Activated T-cell treated with anti-CD3 and anti-CD28 coated beads for 1 hour (primary cell): Measurements from ENCODE around the gene NYAP2.

Experiments used
- DNase-seq: peaks from one replicate; pipeline ENCODE4 v3.0.0-alpha.2; 2020; ENCODE audit warnings: low read depth

The NYAP2 gene

DNA sequence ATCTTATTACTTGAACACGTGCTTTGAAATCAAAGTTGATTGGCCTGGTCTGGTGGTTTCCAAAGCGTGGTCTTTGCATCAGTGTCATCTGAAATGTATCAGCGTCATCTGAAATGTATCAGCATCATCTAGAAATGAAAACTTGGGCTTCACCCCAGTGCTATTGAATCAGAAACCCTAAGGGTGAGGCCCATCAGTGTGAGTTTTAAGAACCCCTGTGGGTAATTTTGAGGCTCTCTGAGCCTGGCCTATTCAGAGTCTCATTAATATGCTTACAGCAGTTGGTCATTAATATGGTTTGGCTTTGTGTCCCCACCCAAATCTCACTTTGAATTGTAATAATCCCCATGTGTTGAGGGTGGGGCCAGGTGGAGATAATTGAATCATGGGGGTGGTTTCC is 85.2 kb downstream of the NYAP2 start:
- DNase-seq, result no peak

DNA sequence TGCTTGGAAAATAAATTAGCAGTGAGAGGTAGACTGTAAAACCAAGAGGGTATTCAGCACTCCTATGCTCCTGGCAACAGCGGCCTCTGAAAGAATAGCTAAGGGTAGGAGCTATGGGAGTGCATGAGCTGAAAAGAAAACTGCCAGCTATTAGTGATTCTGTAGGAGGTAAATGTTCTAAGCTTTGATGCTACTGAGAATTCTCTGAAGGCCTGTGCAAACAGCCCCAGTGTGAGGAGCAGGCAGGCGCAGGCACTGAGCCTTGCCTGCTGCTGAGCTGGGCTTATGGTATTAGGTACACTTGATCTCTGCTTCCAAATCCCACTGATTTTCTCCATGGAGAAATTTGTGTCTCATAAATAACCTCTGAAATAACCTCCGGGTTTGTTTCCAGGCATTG is 86.7 kb downstream of the NYAP2 start:
- DNase-seq, result no peak

DNA sequence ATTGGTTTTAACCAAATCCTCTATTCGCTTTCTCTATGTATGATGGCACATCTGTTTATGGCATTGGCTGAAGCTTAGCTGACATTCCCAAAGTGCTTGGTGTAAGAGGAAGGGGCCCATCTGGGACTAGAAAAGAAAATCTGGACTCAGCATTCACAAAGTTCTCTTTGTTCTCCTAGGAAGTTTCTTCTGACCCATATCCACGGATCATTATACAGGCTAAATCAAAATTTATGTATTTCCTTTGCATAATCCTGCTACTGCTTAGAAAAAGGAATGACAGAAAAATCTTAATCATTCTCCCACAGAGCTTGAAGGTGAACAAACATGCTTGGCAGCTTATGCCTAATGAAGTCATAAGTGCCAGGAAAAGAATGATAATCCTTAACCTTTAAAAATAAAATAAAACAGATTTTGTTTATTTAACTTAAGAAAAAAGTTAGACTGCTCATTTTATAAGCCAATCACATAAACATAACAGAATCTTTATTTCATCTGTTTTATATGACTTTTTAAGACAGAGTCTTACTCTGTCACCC is 88.4 kb downstream of the NYAP2 start:
- DNase-seq, result no peak

DNA sequence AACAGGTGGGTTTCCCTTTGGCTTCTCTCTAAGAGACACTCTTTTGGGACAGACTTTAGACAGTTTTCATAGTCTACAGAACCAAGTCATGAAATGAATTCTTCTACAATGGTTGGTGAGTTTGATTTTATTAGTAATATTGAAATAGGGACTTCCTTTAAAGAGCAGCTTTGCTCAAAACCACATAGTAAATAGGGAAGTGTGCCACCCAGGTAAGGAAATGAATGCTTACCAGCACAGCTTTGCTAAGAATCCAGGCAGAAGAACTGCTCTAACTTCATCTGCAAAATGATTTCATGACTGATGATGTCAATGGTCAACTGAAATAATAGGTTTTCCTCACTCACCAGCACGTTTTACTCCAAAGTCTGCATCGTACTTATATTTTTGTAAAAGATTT is 89.2 kb downstream of the NYAP2 start:
- DNase-seq, result no peak

DNA sequence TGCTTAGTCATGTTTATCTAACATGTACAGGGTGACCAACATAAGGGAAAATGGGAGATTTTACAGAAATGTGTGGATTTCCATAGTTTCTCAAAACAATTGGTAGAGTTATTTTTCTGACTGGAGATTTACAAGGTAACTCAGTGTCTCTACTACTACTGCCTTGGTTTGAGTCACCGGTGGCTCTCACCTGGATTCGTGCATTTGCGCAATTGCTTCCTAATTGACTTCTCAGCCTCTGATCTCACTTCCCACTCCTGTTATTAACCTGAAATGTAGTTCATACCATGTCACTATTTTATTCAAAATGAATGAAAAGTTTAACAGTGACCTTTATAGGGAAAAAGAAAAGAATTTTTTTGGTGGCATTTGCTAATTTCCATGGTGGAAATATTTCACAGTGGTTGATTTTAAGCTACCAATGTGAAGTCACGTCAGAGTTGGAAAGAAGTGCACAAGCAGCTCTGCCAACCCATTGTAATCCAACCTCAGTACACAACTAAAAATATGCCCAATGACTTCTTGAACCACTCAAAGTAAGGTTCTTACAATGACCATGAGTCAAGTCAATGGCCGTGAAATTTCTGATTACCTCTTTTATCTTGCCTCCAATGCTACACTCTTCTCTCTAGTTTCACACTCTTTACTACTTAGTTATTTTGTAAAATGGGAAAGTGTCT is 94.0 kb downstream of the NYAP2 start:
- DNase-seq, result no peak

DNA sequence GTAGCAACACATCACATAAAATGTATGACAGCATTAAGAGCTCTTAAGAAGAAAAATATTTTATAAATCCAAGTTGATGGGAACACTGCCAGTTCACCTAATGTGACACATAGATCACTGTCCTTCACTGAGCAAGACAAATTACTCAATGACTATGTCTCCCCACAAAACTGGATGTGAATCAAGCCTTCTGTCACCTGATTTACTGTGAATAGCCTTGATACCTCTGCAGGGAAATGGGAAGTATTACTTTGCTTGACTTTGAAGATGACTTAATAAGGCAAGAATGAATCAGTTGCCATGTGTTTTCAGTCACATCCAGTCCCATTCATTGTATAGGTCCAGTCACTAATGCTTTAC is 94.6 kb downstream of the NYAP2 start:
- no peak for DNase-seq

DNA sequence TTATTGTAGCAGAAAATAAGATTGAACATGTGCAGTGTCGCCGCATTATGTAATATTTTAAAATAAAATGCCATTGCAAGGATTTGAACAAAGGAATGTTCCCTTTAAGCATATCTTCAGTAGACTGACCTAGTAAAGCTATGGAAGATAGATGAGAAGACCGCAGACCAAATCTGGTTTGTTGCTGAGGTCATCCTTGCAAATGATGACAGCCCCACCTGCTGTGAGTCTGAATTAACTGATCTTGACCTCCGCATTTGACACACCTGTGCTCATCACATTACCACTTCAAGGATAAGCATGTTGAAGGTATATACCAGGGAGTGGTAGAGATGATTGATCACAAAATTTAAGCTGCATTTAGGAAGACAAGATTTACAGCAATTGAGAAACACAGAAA is 96.2 kb downstream of the NYAP2 start:
- no peak for DNase-seq

DNA sequence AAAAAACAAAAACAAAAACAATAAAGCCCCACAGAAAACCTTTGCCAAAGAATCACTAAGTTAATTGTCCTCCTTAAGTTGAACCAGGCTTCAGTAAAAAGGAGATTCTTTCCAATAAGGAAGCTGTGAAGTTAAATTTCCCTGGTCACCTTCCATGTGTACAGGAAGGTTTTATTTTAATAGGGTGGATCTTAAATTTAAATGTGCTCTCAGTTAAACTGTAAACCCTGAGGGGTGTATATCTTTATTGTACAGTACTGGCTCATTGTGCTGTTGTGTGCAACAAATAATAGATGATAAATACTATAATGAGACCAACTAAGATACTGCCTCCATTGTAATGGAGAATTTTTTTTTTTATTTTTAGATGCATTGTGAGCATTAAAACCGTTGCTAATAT is 97.1 kb downstream of the NYAP2 start:
- no peak for DNase-seq

DNA sequence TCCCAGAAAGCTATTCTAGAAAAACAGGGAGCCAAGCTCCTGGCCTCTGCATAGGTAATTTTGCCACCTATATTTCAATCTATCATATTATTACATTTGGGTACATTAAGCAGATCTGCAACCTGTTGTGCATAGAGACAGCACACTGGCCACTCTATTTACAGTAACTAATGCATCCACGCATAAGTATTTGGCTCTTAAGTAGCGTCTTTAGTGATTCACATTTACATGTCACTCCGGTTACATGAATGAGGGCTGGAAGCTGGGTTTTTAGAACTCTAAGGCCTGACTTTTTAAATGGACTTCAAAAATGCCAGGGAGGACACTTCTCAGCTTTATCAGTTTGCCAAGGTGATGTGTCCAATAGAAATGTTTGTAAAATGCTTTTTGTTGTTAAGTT is 97.7 kb downstream of the NYAP2 start:
- DNase-seq, result no peak

DNA sequence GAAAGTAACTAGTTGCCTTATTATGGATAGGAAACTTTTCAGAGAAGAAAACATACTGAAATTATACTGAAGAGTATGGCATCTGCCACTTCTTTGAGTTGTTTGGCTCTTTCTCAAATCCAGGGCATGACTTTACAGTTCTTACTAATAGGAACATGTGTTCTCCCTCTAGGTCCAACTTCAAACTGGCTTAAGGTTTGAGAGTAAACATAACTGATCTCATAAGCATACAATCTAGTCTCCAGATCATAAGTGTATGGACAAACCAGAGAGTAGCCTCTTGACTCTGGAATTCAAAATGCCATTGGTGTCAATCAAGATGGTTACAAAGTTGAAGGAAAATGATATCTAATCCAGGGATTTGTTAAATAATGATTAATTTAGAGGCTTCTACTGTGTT is 101.5 kb downstream of the NYAP2 start:
- no peak for DNase-seq

DNA sequence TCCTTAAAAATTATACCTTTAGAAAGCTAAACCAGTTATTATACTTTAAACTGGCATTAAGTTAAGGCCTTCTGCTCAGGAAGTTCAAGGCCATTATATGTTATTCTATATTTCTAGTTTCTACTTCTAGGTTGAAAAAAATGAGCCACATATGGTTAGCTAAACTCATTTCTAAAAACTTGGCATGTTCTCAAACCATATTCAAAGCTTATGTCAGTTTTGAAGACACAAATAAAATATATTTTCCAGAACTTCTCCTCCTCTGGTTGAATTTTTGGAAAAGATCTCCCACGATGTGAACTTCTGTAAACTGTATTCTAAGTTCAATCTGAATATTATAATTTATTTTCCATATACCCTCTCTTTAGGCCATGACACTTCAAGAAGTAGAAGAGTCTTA is 103.5 kb downstream of the NYAP2 start:
- DNase-seq, result no peak

DNA sequence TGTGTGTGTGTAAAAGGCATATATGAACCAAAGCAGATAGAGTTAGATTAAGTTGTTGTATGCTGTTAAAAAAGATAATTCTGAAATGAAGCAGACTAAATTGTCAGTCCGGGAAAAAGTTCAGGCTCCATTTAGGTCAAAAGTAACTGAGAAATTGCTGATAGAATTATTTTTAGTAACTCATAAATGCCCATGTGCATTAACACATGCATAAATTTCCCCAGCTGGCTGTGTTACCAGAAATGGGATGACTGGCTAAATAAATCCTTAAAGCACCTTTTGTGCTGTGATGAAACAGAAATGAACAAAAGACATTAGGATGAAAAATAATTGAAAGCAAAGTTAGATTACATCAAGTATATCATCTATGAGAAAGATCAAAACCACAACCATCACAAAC is 111.3 kb downstream of the NYAP2 start:
- no peak for DNase-seq

DNA sequence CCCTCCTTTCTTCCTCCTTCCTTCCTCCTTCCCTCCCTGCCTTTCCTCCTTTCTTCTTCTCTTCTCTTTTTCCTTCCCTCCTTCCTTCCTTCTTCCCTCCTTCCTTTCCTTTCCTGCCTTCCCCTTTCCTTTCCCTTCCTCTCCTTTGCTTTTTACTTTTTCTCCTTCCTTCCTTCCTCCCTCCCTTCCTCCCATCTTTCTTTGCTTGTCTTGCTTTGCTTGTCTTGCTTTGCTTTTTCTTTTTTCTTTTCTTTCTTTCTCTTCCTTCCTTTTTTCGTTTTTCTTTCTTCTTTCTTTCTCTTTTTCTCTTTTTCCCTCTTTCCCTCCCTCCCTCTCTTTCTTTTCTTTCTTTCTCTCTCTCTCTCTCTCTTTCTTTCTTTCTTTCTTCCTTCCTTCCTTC is 113.0 kb downstream of the NYAP2 start:
- no peak for DNase-seq

DNA sequence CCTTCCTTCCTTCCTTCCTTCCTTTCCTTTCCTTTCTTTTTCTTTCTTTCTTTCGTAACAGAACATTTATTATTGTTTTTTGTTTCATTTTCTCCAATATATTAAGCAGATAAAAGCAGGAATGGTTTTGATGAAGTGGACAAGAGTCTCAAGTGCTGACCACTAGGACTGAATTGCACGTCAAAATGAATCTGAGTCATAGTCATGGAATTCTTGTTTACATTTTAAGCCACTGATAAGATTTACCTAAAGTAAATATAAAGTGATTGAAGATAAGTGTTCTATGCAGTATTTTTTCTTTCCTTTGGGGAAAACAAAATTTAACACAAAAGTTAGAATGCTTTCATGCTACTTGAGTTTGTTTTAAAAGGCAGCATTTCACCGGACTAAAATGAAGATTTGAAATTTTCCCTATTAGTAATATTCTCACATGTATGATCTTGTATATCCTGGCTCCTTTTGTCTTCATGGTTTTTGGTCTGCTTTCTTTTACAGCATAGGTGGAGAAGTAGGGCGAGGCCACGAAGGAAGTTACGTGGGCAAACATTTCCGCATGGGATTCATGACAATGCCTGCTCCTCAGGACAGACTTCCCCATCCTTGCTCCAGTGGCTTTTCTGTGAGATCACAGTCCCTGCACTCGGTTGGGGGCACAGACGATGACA is 113.5 kb downstream of the NYAP2 start:
- no peak for DNase-seq

DNA sequence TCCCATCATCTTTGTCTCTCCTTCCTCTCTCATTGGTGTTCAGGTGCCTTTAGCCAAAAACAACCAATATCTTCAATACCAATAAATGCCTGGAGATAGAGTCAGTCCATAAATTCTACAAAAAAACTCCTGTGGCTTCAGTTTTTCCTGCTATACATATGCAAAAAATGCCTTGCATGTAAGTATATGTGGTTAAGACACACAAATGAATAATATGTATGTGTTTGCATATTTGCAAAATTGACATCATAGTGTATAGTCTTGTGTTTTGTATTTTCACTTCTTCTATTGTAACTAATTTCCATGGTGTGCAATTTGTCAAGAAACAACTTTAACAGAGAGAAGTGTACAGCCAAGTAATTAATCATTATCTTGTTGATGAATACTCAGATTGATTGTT is 115.5 kb downstream of the NYAP2 start:
- DNase-seq, result no peak

DNA sequence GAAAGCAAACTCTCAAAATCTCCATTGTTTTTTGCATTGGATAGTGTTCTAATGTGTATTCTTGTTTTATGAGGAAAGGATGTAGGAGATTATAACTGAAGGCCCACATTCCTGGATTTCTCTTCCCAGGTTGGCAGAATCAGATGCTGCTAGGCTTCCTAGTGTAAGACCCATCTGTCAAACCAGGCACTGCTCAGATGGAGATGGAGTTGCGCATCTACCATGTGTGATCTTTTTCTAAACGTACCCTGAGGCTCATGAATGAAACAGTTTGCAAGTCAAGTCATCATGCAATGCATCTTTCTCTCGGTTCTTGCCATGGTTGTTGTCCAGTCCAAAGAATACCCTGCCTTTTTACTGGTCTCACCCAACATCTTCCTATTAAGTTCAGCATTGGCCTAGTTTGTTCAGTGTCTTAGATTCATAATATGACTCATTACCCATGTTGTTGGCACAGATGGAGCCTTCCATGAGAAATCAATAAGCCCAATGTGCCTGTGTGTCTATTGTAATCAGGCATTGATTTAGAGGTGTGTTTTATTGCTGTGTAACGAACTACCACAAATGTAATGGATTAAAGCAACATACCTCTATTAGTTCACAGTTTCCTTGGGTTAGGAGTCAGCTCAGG is 127.4 kb downstream of the NYAP2 start:
- DNase-seq, result no peak

DNA sequence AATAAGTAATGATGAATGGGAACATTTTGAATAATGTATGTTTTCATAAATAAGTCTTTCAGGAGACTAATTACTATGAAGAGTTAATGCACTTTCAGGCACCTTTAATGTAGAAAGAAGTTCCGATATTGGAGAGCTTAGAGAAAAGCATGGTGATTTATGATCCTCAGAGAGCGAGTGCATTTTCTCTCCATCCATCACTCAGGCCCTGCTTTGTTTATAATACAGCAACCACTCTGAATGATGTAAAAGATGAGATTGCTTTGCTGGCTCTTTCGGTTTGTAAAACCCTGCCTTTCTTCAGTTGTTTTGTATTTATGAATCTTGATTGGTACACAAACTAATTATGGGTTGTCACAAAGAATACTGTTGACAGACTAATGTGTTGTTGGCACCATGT is 132.0 kb downstream of the NYAP2 start:
- DNase-seq, result no peak

DNA sequence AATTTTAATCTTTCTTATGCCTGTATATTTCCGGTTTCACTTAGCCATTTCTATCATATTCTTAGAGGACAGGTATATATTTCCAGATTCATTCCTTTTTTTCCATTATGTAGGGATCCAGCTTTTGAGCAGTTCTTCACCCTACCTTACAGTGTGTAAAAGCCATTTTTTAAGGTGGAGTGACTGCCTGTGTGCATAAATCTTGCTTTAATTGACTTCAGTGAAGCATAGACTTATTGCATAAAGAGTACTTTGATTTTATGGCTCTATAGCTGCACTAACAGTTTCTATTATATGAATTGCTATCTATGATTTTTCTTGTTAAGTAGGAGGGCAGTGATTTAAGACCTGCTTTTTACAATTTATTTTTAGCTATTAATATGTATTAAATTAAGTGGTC is 132.6 kb downstream of the NYAP2 start:
- DNase-seq, result no peak

DNA sequence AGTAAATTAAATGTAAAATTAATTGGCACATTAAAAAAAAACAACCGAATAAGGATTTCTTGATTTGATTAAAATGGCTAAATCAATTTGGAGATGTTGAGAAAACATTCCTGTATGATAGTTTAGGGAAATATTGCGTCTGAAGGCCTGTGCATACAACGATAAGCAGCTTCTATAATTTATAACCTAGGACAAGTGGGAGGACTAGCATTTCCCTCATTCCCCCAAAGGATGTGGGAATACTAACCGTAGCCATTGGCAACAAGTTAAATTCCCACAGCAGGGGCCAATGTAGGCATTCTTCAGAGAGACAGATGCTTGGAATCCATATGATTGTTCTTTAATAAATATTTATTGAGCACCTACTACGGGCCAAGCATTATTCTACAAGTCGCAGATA is 134.5 kb downstream of the NYAP2 start:
- DNase-seq, result no peak

DNA sequence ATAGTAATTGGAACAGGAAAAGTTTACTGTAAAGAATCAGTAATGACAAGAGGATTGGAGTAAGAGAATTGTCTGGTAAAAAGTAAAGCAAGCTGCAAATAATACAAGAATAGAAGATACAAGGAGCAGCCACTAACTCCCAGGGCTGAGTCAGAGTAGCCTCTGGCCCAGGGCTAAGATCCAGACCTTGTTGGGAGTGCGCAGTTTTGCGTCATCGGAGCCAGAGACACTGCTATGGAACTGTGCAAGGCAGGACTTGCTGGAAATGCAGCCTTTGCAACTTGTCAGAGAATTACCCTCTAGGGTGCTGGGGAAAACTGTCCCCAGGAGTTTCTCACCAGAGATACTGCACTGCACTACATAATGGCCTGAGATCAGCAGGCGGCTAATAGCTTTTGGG is 135.2 kb downstream of the NYAP2 start:
- no peak for DNase-seq

DNA sequence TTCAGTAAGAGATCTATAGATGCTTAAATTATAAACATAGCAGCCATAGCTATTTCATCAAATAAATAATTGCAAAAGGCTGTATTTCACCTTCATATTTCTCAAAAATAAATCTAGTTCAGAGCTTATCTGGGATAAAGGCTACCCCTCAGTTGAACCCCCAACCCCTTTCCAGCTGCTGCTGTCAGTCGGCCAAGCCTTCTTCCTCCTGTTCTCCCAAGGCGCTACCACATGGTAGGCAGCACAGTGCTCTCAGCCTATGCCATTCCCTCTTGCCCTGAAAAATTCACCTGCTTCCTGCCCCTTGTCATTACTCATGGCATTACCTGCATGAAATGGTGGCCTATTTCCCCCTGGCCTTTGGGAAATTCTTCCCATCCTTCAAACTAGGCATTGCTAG is 136.5 kb downstream of the NYAP2 start:
- DNase-seq, result no peak

DNA sequence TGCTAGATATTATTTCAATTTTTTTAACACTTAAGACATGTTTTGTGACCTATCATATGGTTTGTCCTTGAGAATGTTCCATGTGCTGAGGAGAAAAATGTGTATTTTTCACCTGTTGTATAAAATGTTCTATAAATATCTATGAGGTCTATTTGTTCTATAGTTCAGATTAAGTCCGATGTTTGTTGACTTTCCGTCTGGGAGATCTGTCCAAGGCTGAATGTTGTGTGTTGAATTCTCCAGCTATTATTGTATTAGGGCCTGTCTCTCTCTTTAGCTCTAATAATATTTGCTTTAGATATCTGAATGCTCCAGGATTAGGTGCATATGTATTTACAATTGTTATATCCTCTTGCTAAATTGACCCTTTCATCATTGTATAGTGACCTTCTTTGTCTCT is 144.1 kb downstream of the NYAP2 start:
- no peak for DNase-seq

DNA sequence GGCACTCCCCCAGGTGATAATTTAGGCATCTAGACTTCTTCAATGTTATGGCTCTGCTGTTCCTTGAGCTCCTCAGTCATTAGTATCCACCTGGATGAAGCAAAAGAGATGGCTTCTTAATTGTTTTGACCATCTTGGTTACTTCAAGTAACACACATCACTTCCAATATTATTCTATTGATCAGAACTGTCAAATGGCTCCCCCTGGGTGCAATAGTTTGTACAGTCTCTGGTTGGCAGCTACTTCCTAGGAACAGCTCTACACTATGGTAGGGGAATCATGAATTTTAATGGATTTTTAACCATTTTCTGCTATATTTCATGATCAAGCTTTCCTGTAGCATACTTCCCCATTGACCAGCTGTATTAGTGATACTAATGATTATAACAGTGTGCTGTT is 157.0 kb downstream of the NYAP2 start:
- no peak for DNase-seq
